ENCODE data around the gene AKAP10.

Gene AKAP10

GRCh38 chr17:19915245-19915978 lies 62.2 kb downstream of the AKAP10 start:
- no peak overlapping the region for H3K27ac ChIP-seq (ENCODE audit: low read length)
- no peak overlapping the region for H3K9ac ChIP-seq (ENCODE audit: low read length)
- H3K4me3 ChIP-seq (ENCODE audit: low read length): no peak overlapping the region
- DNase-seq: no peak
- H3K36me3 ChIP-seq (replicated peaks; ENCODE audit: insufficient read depth, low read length): peaks cover 4% of the 10 kb centered on the region; the same call in 1 of the 2 replicates
- H3K4me1 ChIP-seq (ENCODE audit: low read length): no peaks in the 10 kb centered on the region
- no peaks in the 10 kb centered on the region for H3K9me2 ChIP-seq (replicated peaks; ENCODE audit: insufficient read depth, low read length)
- TF ChIP-seq EZH2phosphoT487 (IDR thresholded peaks at IDR 0.05; ENCODE audit: low read length): no peak
- TF ChIP-seq CTCF (IDR thresholded peaks at IDR 0.05; ENCODE audit: low read length): no peak
- no peak for TF ChIP-seq EZH2 (optimal IDR thresholded peaks at IDR 0.05; ENCODE audit: low read depth, low read length)
- H4K20me1 ChIP-seq (ENCODE audit: insufficient read depth, low read length): no peaks in the 10 kb centered on the region
- H3K27me3 ChIP-seq (replicated peaks; ENCODE audit: insufficient read depth, low read length): no peaks in the 10 kb centered on the region
- no peaks in the 10 kb centered on the region for H3K79me2 ChIP-seq (ENCODE audit: low read length)
- H3F3A ChIP-seq (ENCODE audit: insufficient read depth, low read length): no peaks in the 10 kb centered on the region
- no peak overlapping the region for H3K4me2 ChIP-seq (ENCODE audit: low read depth, low read length)
- H3K9me3 ChIP-seq (replicated peaks; ENCODE audit: insufficient read depth, low read length): no peaks in the 10 kb centered on the region
- H2AFZ ChIP-seq (ENCODE audit: low read length): no peak overlapping the region

GRCh38 chr17:19911033-19911432 lies 66.6 kb downstream of the AKAP10 start:
- H3K4me2 ChIP-seq (ENCODE audit: low read depth, low read length): no peak overlapping the region
- no peak for DNase-seq
- H3K4me3 ChIP-seq (ENCODE audit: low read length): no peak overlapping the region
- no peaks in the 10 kb centered on the region for H3K27me3 ChIP-seq (replicated peaks; ENCODE audit: insufficient read depth, low read length)
- no peaks in the 10 kb centered on the region for H3K79me2 ChIP-seq (ENCODE audit: low read length)
- no peaks in the 10 kb centered on the region for H4K20me1 ChIP-seq (ENCODE audit: insufficient read depth, low read length)
- no peaks in the 10 kb centered on the region for H3K9me2 ChIP-seq (replicated peaks; ENCODE audit: insufficient read depth, low read length)
- no peak overlapping the region for H3K27ac ChIP-seq (ENCODE audit: low read length)
- no peak overlapping the region for H2AFZ ChIP-seq (ENCODE audit: low read length)
- no peaks in the 10 kb centered on the region for H3K4me1 ChIP-seq (ENCODE audit: low read length)
- H3K36me3 ChIP-seq (replicated peaks; ENCODE audit: insufficient read depth, low read length): peaks cover 9% of the 10 kb centered on the region
- no peak for TF ChIP-seq EZH2phosphoT487 (IDR thresholded peaks at IDR 0.05; ENCODE audit: low read length)
- TF ChIP-seq EZH2 (optimal IDR thresholded peaks at IDR 0.05; ENCODE audit: low read depth, low read length): no peak
- no peak for TF ChIP-seq CTCF (IDR thresholded peaks at IDR 0.05; ENCODE audit: low read length)
- no peaks in the 10 kb centered on the region for H3K9me3 ChIP-seq (replicated peaks; ENCODE audit: insufficient read depth, low read length)
- no peaks in the 10 kb centered on the region for H3F3A ChIP-seq (ENCODE audit: insufficient read depth, low read length)
- H3K9ac ChIP-seq (ENCODE audit: low read length): no peak overlapping the region

GRCh38 chr17:19909139-19909538 lies 68.5 kb downstream of the AKAP10 start:
- no peaks in the 10 kb centered on the region for H3F3A ChIP-seq (ENCODE audit: insufficient read depth, low read length)
- no peaks in the 10 kb centered on the region for H3K9me3 ChIP-seq (replicated peaks; ENCODE audit: insufficient read depth, low read length)
- H4K20me1 ChIP-seq (ENCODE audit: insufficient read depth, low read length): no peaks in the 10 kb centered on the region
- H3K27ac ChIP-seq (ENCODE audit: low read length): no peak overlapping the region
- H3K4me1 ChIP-seq (ENCODE audit: low read length): no peaks in the 10 kb centered on the region
- H3K36me3 ChIP-seq (replicated peaks; ENCODE audit: insufficient read depth, low read length): peaks cover 11% of the 10 kb centered on the region
- no peak overlapping the region for H3K4me2 ChIP-seq (ENCODE audit: low read depth, low read length)
- no peak for DNase-seq
- no peak overlapping the region for H2AFZ ChIP-seq (ENCODE audit: low read length)
- H3K9ac ChIP-seq (ENCODE audit: low read length): no peak overlapping the region
- TF ChIP-seq EZH2phosphoT487 (IDR thresholded peaks at IDR 0.05; ENCODE audit: low read length) (no peak), CTCF (IDR thresholded peaks at IDR 0.05; ENCODE audit: low read length) (no peak), EZH2 (optimal IDR thresholded peaks at IDR 0.05; ENCODE audit: low read depth, low read length) (no peak)
- no peaks in the 10 kb centered on the region for H3K27me3 ChIP-seq (replicated peaks; ENCODE audit: insufficient read depth, low read length)
- H3K9me2 ChIP-seq (replicated peaks; ENCODE audit: insufficient read depth, low read length): no peaks in the 10 kb centered on the region
- H3K79me2 ChIP-seq (ENCODE audit: low read length): no peaks in the 10 kb centered on the region
- H3K4me3 ChIP-seq (ENCODE audit: low read length): no peak overlapping the region

Data from MM.1S (cell line).